ENCODE data around the gene IER3. TPM values are rescaled to one million over a fixed set of nuclear protein-coding genes. Genes with fewer than 3 reads are reported as not detected.
A peak's percentile ranks its signal among the peaks of the same experiment; 100 is the strongest.

Gene IER3
- total and polyA plus RNA-seq, 9 of the 15 experiments (the other 6 are each of a cell fraction or from before 2014, with no cell fraction given): 1.5 to 30.0 (median 11.5) TPM

GRCh38 chr6:30725713-30726505, 18.4 kb downstream of the IER3 start (continued):
- TF ChIP-seq MYC (IDR thresholded peaks at IDR 0.05; ENCODE audit: low read depth, low read length) (no peak), MYC (CRISPR knock-in tag; IDR thresholded peaks at IDR 0.05; ENCODE audit: borderline replicate concordance, low read depth) (no peak), CBX3 (IDR thresholded peaks at IDR 0.05; ENCODE audit: borderline replicate concordance in 1 of 2, low read length in 2 of 2) (no peak), ELF2 (CRISPR knock-in tag; IDR thresholded peaks at IDR 0.05) (0 out of 2 replicates have a peak, but pooled peaks have one; percentile 21), SLC30A9 (CRISPR knock-in tag; IDR thresholded peaks at IDR 0.05) (no peak), HDAC8 (tag; IDR thresholded peaks at IDR 0.05) (no peak), BCOR (IDR thresholded peaks at IDR 0.05) (no peak), ZNF134 (CRISPR knock-in tag; conservative IDR thresholded peaks at IDR 0.05) (no peak), CHD1 (IDR thresholded peaks at IDR 0.05; ENCODE audit: low read length) (no peak), ZNF57 (CRISPR knock-in tag; IDR thresholded peaks at IDR 0.05) (peak; percentile 85; the same call in 1 of the 2 replicates)
- TF ChIP-seq, protein P1, sequence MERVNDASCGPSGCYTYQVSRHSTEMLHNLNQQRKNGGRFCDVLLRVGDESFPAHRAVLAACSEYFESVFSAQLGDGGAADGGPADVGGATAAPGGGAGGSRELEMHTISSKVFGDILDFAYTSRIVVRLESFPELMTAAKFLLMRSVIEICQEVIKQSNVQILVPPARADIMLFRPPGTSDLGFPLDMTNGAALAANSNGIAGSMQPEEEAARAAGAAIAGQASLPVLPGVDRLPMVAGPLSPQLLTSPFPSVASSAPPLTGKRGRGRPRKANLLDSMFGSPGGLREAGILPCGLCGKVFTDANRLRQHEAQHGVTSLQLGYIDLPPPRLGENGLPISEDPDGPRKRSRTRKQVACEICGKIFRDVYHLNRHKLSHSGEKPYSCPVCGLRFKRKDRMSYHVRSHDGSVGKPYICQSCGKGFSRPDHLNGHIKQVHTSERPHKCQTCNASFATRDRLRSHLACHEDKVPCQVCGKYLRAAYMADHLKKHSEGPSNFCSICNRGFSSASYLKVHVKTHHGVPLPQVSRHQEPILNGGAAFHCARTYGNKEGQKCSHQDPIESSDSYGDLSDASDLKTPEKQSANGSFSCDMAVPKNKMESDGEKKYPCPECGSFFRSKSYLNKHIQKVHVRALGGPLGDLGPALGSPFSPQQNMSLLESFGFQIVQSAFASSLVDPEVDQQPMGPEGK (CRISPR knock-in tag; IDR thresholded peaks at IDR 0.05; ENCODE audit: borderline replicate concordance): peak; percentile 52; the same call in 1 of the 2 replicates
- TF ChIP-seq, protein P2, sequence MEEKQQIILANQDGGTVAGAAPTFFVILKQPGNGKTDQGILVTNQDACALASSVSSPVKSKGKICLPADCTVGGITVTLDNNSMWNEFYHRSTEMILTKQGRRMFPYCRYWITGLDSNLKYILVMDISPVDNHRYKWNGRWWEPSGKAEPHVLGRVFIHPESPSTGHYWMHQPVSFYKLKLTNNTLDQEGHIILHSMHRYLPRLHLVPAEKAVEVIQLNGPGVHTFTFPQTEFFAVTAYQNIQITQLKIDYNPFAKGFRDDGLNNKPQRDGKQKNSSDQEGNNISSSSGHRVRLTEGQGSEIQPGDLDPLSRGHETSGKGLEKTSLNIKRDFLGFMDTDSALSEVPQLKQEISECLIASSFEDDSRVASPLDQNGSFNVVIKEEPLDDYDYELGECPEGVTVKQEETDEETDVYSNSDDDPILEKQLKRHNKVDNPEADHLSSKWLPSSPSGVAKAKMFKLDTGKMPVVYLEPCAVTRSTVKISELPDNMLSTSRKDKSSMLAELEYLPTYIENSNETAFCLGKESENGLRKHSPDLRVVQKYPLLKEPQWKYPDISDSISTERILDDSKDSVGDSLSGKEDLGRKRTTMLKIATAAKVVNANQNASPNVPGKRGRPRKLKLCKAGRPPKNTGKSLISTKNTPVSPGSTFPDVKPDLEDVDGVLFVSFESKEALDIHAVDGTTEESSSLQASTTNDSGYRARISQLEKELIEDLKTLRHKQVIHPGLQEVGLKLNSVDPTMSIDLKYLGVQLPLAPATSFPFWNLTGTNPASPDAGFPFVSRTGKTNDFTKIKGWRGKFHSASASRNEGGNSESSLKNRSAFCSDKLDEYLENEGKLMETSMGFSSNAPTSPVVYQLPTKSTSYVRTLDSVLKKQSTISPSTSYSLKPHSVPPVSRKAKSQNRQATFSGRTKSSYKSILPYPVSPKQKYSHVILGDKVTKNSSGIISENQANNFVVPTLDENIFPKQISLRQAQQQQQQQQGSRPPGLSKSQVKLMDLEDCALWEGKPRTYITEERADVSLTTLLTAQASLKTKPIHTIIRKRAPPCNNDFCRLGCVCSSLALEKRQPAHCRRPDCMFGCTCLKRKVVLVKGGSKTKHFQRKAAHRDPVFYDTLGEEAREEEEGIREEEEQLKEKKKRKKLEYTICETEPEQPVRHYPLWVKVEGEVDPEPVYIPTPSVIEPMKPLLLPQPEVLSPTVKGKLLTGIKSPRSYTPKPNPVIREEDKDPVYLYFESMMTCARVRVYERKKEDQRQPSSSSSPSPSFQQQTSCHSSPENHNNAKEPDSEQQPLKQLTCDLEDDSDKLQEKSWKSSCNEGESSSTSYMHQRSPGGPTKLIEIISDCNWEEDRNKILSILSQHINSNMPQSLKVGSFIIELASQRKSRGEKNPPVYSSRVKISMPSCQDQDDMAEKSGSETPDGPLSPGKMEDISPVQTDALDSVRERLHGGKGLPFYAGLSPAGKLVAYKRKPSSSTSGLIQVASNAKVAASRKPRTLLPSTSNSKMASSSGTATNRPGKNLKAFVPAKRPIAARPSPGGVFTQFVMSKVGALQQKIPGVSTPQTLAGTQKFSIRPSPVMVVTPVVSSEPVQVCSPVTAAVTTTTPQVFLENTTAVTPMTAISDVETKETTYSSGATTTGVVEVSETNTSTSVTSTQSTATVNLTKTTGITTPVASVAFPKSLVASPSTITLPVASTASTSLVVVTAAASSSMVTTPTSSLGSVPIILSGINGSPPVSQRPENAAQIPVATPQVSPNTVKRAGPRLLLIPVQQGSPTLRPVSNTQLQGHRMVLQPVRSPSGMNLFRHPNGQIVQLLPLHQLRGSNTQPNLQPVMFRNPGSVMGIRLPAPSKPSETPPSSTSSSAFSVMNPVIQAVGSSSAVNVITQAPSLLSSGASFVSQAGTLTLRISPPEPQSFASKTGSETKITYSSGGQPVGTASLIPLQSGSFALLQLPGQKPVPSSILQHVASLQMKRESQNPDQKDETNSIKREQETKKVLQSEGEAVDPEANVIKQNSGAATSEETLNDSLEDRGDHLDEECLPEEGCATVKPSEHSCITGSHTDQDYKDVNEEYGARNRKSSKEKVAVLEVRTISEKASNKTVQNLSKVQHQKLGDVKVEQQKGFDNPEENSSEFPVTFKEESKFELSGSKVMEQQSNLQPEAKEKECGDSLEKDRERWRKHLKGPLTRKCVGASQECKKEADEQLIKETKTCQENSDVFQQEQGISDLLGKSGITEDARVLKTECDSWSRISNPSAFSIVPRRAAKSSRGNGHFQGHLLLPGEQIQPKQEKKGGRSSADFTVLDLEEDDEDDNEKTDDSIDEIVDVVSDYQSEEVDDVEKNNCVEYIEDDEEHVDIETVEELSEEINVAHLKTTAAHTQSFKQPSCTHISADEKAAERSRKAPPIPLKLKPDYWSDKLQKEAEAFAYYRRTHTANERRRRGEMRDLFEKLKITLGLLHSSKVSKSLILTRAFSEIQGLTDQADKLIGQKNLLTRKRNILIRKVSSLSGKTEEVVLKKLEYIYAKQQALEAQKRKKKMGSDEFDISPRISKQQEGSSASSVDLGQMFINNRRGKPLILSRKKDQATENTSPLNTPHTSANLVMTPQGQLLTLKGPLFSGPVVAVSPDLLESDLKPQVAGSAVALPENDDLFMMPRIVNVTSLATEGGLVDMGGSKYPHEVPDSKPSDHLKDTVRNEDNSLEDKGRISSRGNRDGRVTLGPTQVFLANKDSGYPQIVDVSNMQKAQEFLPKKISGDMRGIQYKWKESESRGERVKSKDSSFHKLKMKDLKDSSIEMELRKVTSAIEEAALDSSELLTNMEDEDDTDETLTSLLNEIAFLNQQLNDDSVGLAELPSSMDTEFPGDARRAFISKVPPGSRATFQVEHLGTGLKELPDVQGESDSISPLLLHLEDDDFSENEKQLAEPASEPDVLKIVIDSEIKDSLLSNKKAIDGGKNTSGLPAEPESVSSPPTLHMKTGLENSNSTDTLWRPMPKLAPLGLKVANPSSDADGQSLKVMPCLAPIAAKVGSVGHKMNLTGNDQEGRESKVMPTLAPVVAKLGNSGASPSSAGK (IDR thresholded peaks at IDR 0.05): no peak
